MM.1S (cell line): ENCODE data around the gene COBLL1.

Experiments
- CTCF ChIP-seq: fragments of 300-600 bp; sonication (generic); IDR thresholded peaks from 2 replicates; pipeline ENCODE4 v1.5.1; 2016; ENCODE audit warnings: antibody characterized with exemption, low read length, mixed read lengths
- EZH2 ChIP-seq: fragments of 300-600 bp; sonication (generic); optimal IDR thresholded peaks from 2 replicates; pipeline ENCODE3; 2017; ENCODE audit warnings: low read depth, mild to moderate bottlenecking, antibody characterized with exemption, low read length, mixed read lengths

DNA sequence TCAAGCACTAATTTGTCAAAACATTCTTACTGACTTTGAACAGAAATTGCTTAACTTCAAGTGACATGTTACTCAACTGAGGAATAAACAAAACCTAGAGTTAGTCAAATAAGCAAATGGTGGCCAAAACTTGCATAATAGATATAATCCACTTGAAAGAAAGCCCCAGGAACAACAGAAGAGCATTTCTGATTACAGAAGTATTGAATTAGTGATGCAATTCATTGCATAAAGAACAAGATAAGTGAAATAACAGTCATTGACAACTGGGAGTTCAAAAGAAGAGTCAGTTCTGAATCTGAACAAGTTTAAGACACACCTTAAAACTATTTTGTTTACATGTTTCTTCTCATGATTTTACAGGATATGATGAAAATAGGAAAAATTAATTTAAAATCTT, 30.8 kb downstream of the COBLL1 start:
- no peak for TF ChIP-seq CTCF
- TF ChIP-seq EZH2 = no peak
